Smooth muscle cell (in vitro differentiated cells): ENCODE measurements around the gene VRK1. TPM values are rescaled to one million over a fixed set of nuclear protein-coding genes. Genes with fewer than 3 reads are reported as not detected.
A peak's percentile ranks its signal among the peaks of the same experiment; 100 is the strongest.
"Not testable (repeated sequence)": the region's sequence is repeated elsewhere in the genome, so short reads cannot be mapped to it uniquely, and the experiment has no call there.

Source experiments
- DNase-seq: peaks from one replicate; lab custom pipeline; 2025; ENCODE audit not compliant: unreplicated experiment; lab: John Stamatoyannopoulos, UW
- H2AFZ ChIP-seq: fragments of 200-600 bp; sonication (generic); 2 replicates; pipeline ENCODE4 v1.6.0; 2016; ENCODE audit warnings: antibody characterized with exemption, low read depth, mild to moderate bottlenecking
- H3F3A ChIP-seq: fragments of 200-600 bp; sonication (generic); 2 replicates; pipeline ENCODE4 v1.6.0; 2017; ENCODE audit warnings: antibody characterized with exemption, low read depth
- H3K27ac ChIP-seq: fragments of 200-600 bp; sonication (generic); 2 replicates; pipeline ENCODE4 v1.5.1; 2016; ENCODE audit warnings: low read depth, mild to moderate bottlenecking
- H3K27me3 ChIP-seq: fragments of 200-600 bp; sonication (generic); 2 replicates; pipeline ENCODE4 v1.6.1; 2016; ENCODE audit warnings: low read depth, mild to moderate bottlenecking
- H3K36me3 ChIP-seq: fragments of 200-600 bp; sonication (generic); 2 replicates; pipeline ENCODE4 v1.5.1; 2016; ENCODE audit warnings: low read depth
- H3K4me1 ChIP-seq: fragments of 200-600 bp; sonication (generic); 2 replicates; pipeline ENCODE4 v1.5.1; 2016; ENCODE audit warnings: low read depth
- H3K4me2 ChIP-seq: fragments of 200-600 bp; sonication (generic); 2 replicates; pipeline ENCODE4 v1.6.0; 2016; ENCODE audit warnings: mild to moderate bottlenecking
- H3K4me3 ChIP-seq: fragments of 200-600 bp; sonication (generic); 2 replicates; pipeline ENCODE4 v1.5.1; 2016; ENCODE audit warnings: mild to moderate bottlenecking
- H3K79me2 ChIP-seq: fragments of 200-600 bp; sonication (generic); 2 replicates; pipeline ENCODE4 v1.6.0; 2016; ENCODE audit warnings: low read depth, mild to moderate bottlenecking
- H3K9ac ChIP-seq: fragments of 200-600 bp; sonication (generic); 2 replicates; pipeline ENCODE4 v1.6.0; 2016; ENCODE audit warnings: low read depth
- H3K9me3 ChIP-seq: fragments of 200-600 bp; sonication (generic); replicated peaks from 2 replicates; pipeline ENCODE4 v1.5.1; 2016; ENCODE audit warnings: low read depth
- H4K20me1 ChIP-seq: fragments of 200-600 bp; sonication (generic); 2 replicates; pipeline ENCODE4 v1.6.0; 2016; ENCODE audit warnings: low read depth
- CTCF ChIP-seq: fragments of 200-600 bp; sonication (generic); IDR thresholded peaks from 2 replicates; pipeline ENCODE4 v1.5.1; 2017; ENCODE audit warnings: borderline replicate concordance, mild to moderate bottlenecking, antibody characterized with exemption; ENCODE audit not compliant: insufficient read depth, poor library complexity, severe bottlenecking
- WGBS: methylation state at CpG from one replicate; pipeline ENCODE4 v1.1.7; 2016; ENCODE audit warnings: low lambda C conversion rate; 5-methylcytosine and 5-hydroxymethylcytosine counted together
- polyA plus RNA-seq: library from polyadenylated mRNA; unstranded; fragments of >200 nt; fragmentation: Nextera tagmentation; extraction: Ambion mirVana; gene quantifications from 2 replicates; pipeline ENCODE4 v1.2.1, GENCODE V29; 2016
- total RNA-seq: library from RNA; depleted of rRNA; stranded (reverse); fragments of >200 nt; gene quantifications from 2 replicates; pipeline ENCODE4 v1.2.3, GENCODE V29; 2014

The VRK1 gene
- total and polyA plus RNA-seq, 2 experiments from 2014 or later, result 13.7 to 13.9 TPM

- Histone ChIP-seq H4K20me1 (no peaks in the 10 kb centered on the region), H3K4me2 (peak overlapping the region; percentile 86), H2AFZ (peak overlapping the region; percentile 95), H3K9me3 (no peaks in the 10 kb centered on the region), H3F3A (no peaks in the 10 kb centered on the region), H3K79me2 (no peaks in the 10 kb centered on the region), H3K4me3 (peak overlapping the region; percentile 37), H3K27me3 (no peaks in the 10 kb centered on the region), H3K27ac (no peak overlapping the region), H3K36me3 (no peaks in the 10 kb centered on the region), H3K9ac (no peak overlapping the region), H3K4me1 (no peaks in the 10 kb centered on the region)
- WGBS, result 14% methylated on average over 3 of the region's 3 CpGs
- no peak for TF ChIP-seq CTCF
- no peak for DNase-seq
These were observed 34.5 kb upstream of the VRK1 start for GRCh38 chr14:96762650-96763049.

DNA sequence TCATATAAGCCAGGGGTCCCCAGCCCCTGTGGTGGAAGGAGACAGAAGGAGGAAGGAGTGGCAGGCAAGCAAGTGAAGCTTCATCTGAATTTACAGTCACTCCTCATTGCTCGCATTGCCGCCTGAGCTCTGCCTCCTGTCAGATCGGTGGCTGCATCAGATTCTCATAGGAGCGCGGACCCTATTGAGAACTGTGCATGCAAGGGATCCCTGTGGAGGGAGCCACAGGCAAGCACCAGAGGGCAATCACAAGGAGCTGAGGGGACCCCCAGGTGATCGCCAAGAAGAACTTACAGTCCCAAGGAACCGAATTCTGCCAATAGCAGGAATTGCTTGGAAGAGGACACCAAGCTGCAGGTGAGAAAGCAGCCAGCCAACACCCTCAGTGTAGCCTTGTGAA is 33.2 kb upstream of the VRK1 start:
- Histone ChIP-seq H3K9me3 (no peaks in the 10 kb centered on the region), H2AFZ (no peak overlapping the region), H3K4me2 (no peak overlapping the region), H3K4me3 (no peak overlapping the region), H3K27ac (no peak overlapping the region), H3F3A (no peaks in the 10 kb centered on the region), H3K79me2 (no peaks in the 10 kb centered on the region), H3K9ac (no peak overlapping the region), H3K36me3 (no peaks in the 10 kb centered on the region), H3K27me3 (no peaks in the 10 kb centered on the region), H3K4me1 (no peaks in the 10 kb centered on the region), H4K20me1 (no peaks in the 10 kb centered on the region)
- TF ChIP-seq CTCF, result no peak
- 88% methylated on average over 7 of the region's 7 CpGs for WGBS
- no peak for DNase-seq

GRCh38 chr14:96765205-96765604 is 32.0 kb upstream of the VRK1 start:
- not testable (repeated sequence) for H4K20me1 ChIP-seq, H3F3A ChIP-seq, H3K4me1 ChIP-seq, H3K27ac ChIP-seq, H3K79me2 ChIP-seq, H3K27me3 ChIP-seq, H3K4me3 ChIP-seq, H2AFZ ChIP-seq, H3K36me3 ChIP-seq, H3K9ac ChIP-seq, H3K9me3 ChIP-seq, H3K4me2 ChIP-seq, DNase-seq
- no CpG with 5 or more reads among the region's 1 CpG for WGBS

- Histone ChIP-seq H3K79me2 (no peaks in the 10 kb centered on the region), H4K20me1 (no peaks in the 10 kb centered on the region), H3F3A (no peaks in the 10 kb centered on the region), H3K4me1 (no peaks in the 10 kb centered on the region), H3K9ac (no peak overlapping the region), H3K9me3 (no peaks in the 10 kb centered on the region), H2AFZ (no peak overlapping the region), H3K27ac (no peak overlapping the region), H3K27me3 (no peaks in the 10 kb centered on the region), H3K36me3 (no peaks in the 10 kb centered on the region), H3K4me3 (no peak overlapping the region), H3K4me2 (no peak overlapping the region)
- no peak for TF ChIP-seq CTCF
- WGBS, result 83% methylated on average over 5 of the region's 5 CpGs
- no peak for DNase-seq
These were observed 24.3 kb upstream of the VRK1 start for GRCh38 chr14:96772929-96773328.
